HepG2 (cell line): ENCODE results near the gene EGFL8. TPM values are rescaled to one million over a fixed set of nuclear protein-coding genes. Genes with fewer than 3 reads are reported as not detected.
A peak's percentile ranks its signal among the peaks of the same experiment; 100 is the strongest.

Experiments
- CEBPG ChIP-seq: IDR thresholded peaks from 2 replicates; pipeline ENCODE4 v1.6.1; 2016
- HMG20A ChIP-seq: IDR thresholded peaks from 2 replicates; pipeline ENCODE4 v1.6.1; 2016; ENCODE audit warnings: borderline replicate concordance
- HOXD1 ChIP-seq: sonication (generic); formaldehyde crosslinking; IDR thresholded peaks from 2 replicates; pipeline ENCODE4 v1.5.0; 2020; ENCODE audit warnings: missing genetic modification reagents
- JUNB ChIP-seq: sonication (generic); formaldehyde crosslinking; IDR thresholded peaks from 2 replicates; pipeline ENCODE4 v1.8.0; 2022; ENCODE audit warnings: missing genetic modification reagents, mild to moderate bottlenecking, borderline replicate concordance
- SIN3A ChIP-seq: IDR thresholded peaks from 2 replicates; pipeline ENCODE4 v1.6.1; 2011; ENCODE audit warnings: low read depth, mild to moderate bottlenecking, control low read depth, low read length, borderline replicate concordance
- SP5 ChIP-seq: IDR thresholded peaks from 2 replicates; pipeline ENCODE4 v1.6.1; 2016; ENCODE audit warnings: low read depth, borderline replicate concordance
- ZFP90 ChIP-seq: sonication (generic); formaldehyde crosslinking; IDR thresholded peaks from 2 replicates; pipeline ENCODE4 v1.8.0; 2022; ENCODE audit warnings: missing genetic modification reagents, mild to moderate bottlenecking, inconsistent platforms, borderline replicate concordance
- ZNF101 ChIP-seq: sonication (generic); formaldehyde crosslinking; IDR thresholded peaks from 2 replicates; pipeline ENCODE4 v1.4.0; 2020; ENCODE audit warnings: mild to moderate bottlenecking, low read depth, missing genetic modification reagents, borderline replicate concordance
- ZNF331 ChIP-seq: sonication (generic); formaldehyde crosslinking; IDR thresholded peaks from 2 replicates; pipeline ENCODE4 v1.4.0; 2020; ENCODE audit warnings: missing genetic modification reagents
- polyA plus RNA-seq, 8 experiments: library from polyadenylated mRNA; depleted of rRNA in 3 of 8; stranded (reverse) in 7 of 8; unstranded in 1 of 8; fragments of >200 nt; fragmentation: Illumina TruSeq in 4 of 8; extraction: Trizol in 4 of 8; gene quantifications; 2 replicates each; pipeline versions ENCODE4 v1.2.1 to v1.2.3, GENCODE V29; 2011 to 2016; ENCODE audit warnings: low read depth in 4 of 8, missing spikeins in 1 of 8, mixed read lengths in 1 of 8; ENCODE audit not compliant: insufficient read depth in 1 of 8
- total RNA-seq, 5 experiments: library from RNA; depleted of rRNA; stranded (reverse); fragments of >200 nt; fragmentation: Illumina TruSeq; extraction: Trizol; gene quantifications; 2 replicates each; pipeline ENCODE4 v1.2.3, GENCODE V29; 2016; ENCODE audit warnings: low read depth in 1 of 5
- TF ChIP-seq, protein P1 (sequence below): sonication (generic); formaldehyde crosslinking; IDR thresholded peaks from 2 replicates; pipeline ENCODE4 v1.4.0; 2020; ENCODE audit warnings: missing genetic modification reagents, borderline replicate concordance

Gene EGFL8
- total and polyA plus RNA-seq, 2 of the 13 experiments (the other 11 are each of a cell fraction or from before 2014, with no cell fraction given) = 10.0 to 11.5 TPM

DNA sequence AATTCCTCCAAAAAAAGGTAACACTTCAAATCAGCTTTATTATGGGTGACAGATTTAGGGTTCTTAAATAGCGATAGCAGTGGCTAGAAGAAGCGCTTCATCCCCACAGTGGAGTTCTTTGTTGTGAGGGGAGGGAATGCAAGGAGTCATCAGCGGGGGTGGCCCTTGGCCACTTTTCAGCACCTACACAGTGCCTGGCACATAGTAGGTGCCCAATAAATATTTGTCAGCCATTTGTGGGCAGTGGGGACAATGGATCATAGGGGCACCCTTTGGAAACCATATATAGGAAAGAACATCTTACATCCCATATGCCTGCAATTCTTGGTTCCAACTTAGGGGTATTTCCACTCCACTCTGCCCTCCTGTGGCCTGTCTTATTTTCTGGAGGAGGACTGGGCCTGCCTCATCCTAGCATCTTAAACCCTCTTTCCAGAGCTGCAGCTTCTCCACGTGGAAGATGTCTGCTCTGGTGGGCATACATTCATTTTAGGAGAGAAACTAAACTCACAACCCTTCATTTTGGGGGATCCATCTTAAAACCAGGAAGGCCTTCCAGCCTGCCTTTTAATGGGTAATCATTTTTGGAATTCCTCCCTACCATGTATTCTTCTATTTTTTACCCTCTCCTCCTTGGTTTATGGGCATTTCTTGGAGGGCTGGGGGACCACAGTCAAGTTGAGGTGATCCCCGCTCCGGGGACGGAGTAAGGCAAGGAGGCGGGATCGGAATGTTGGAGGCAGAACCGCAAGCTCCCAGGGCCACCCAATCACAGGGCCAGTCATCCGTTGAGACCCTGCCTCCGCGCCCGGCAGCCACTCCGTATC lies 30.6 kb downstream of the EGFL8 start (continued):
- TF ChIP-seq, protein P1, sequence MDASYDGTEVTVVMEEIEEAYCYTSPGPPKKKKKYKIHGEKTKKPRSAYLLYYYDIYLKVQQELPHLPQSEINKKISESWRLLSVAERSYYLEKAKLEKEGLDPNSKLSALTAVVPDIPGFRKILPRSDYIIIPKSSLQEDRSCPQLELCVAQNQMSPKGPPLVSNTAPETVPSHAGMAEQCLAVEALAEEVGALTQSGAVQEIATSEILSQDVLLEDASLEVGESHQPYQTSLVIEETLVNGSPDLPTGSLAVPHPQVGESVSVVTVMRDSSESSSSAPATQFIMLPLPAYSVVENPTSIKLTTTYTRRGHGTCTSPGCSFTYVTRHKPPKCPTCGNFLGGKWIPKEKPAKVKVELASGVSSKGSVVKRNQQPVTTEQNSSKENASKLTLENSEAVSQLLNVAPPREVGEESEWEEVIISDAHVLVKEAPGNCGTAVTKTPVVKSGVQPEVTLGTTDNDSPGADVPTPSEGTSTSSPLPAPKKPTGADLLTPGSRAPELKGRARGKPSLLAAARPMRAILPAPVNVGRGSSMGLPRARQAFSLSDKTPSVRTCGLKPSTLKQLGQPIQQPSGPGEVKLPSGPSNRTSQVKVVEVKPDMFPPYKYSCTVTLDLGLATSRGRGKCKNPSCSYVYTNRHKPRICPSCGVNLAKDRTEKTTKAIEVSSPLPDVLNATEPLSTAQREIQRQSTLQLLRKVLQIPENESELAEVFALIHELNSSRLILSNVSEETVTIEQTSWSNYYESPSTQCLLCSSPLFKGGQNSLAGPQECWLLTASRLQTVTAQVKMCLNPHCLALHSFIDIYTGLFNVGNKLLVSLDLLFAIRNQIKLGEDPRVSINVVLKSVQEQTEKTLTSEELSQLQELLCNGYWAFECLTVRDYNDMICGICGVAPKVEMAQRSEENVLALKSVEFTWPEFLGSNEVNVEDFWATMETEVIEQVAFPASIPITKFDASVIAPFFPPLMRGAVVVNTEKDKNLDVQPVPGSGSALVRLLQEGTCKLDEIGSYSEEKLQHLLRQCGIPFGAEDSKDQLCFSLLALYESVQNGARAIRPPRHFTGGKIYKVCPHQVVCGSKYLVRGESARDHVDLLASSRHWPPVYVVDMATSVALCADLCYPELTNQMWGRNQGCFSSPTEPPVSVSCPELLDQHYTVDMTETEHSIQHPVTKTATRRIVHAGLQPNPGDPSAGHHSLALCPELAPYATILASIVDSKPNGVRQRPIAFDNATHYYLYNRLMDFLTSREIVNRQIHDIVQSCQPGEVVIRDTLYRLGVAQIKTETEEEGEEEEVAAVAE (CRISPR knock-in tag) = peak; percentile 30; the same call in 1 of the 2 replicates
- TF ChIP-seq ZFP90 (CRISPR knock-in tag) (no peak; the same call in 1 of the 2 replicates), ZNF101 (CRISPR knock-in tag) (no peak), HOXD1 (CRISPR knock-in tag) (no peak), CEBPG (CRISPR knock-in tag) (no peak), SIN3A (0 out of 2 replicates have a peak, but pooled peaks have one; percentile 3), ZNF331 (no peak), HMG20A (CRISPR knock-in tag) (no peak), SP5 (CRISPR knock-in tag) (no peak; the same call in 1 of the 2 replicates), JUNB (CRISPR knock-in tag) (no peak)
